Spleen (tissue), 11 donors: ENCODE measurements around the gene DNAJB6. TPM values are rescaled to one million over a fixed set of nuclear protein-coding genes. Genes with fewer than 3 reads are reported as not detected.

Source experiments
- DNase-seq: peaks from one replicate; pipeline ENCODE4 v3.0.0-alpha.2; 2020
- H3K27ac ChIP-seq, 8 donors: fragments of 200-600 bp; sonication (generic) in 7 of 8; 1 replicate in 4 of 8; 2 replicates in 4 of 8; pipeline versions ENCODE4 v1.5.0 to v1.8.0; 2016 to 2021; ENCODE audit warnings: inconsistent platforms in 4 of 8, mild to moderate bottlenecking in 4 of 8, moderate library complexity in 1 of 8
- H3K27me3 ChIP-seq, 7 donors: fragments of 200-600 bp; sonication (generic) in 6 of 7; replicated peaks in 1 of 7; 1 replicate in 4 of 7; 2 replicates in 3 of 7; pipeline versions ENCODE4 v1.5.0 to v1.8.0; 2016 to 2021; ENCODE audit warnings: inconsistent platforms in 3 of 7, mild to moderate bottlenecking in 1 of 7
- H3K36me3 ChIP-seq, 6 donors: fragments of 200-600 bp; sonication (generic) in 5 of 6; 1 replicate in 4 of 6; 2 replicates in 2 of 6; pipeline versions ENCODE4 v1.5.0 to v1.8.0; 2016 to 2021; ENCODE audit warnings: inconsistent platforms in 2 of 6
- H3K4me1 ChIP-seq, 6 donors: fragments of 200-600 bp; sonication (generic) in 5 of 6; 1 replicate in 3 of 6; 2 replicates in 3 of 6; pipeline versions ENCODE4 v1.5.0 to v1.8.0; 2016 to 2021; ENCODE audit warnings: inconsistent platforms in 3 of 6
- H3K4me3 ChIP-seq, 8 donors: fragments of 200-600 bp; sonication (generic) in 7 of 8; 1 replicate in 4 of 8; 2 replicates in 4 of 8; pipeline versions ENCODE4 v1.5.0 to v1.8.0; 2016 to 2021; ENCODE audit warnings: inconsistent platforms in 4 of 8, mild to moderate bottlenecking in 4 of 8, moderate library complexity in 2 of 8
- H3K9me3 ChIP-seq, 8 donors: fragments of 200-600 bp; sonication (generic) in 7 of 8; 1 replicate in 4 of 8; 2 replicates in 4 of 8; pipeline versions ENCODE4 v1.5.0 to v1.8.0; 2016 to 2021; ENCODE audit warnings: inconsistent platforms in 4 of 8
- POLR2A ChIP-seq, 3 donors: fragments of 450-650 bp; IDR thresholded peaks; one replicate each; pipeline ENCODE4 v1.5.1; 2017; ENCODE audit warnings: antibody characterized with exemption in 3 of 3, mild to moderate bottlenecking in 1 of 3
- POLR2AphosphoS5 ChIP-seq, 3 donors: sonication (generic); formaldehyde crosslinking; IDR thresholded peaks; one replicate each; pipeline ENCODE4 v1.5.1; 2017; ENCODE audit warnings: antibody characterized with exemption in 3 of 3
- WGBS, 5 donors: extraction: QIAGEN DNeasy Blood & Tissue Kit in 3 of 5; methylation state at CpG; one replicate each; pipeline versions ENCODE4 v1.1.5 to v1.1.7; 2013 to 2018; 5-methylcytosine and 5-hydroxymethylcytosine counted together
- intact Hi-C: fragments of 100-400 bp; cut with DNase I; formaldehyde crosslinking; loops from one replicate; pipeline ENCODE4 v1.15.0; 2023; ENCODE audit warnings: low total_unique reads
- polyA plus RNA-seq, 3 donors: library from polyadenylated mRNA; stranded (reverse); fragments of 200-250 nt; gene quantifications; one replicate each; pipeline ENCODE4 v1.2.1, GENCODE V29; 2013
- total RNA-seq, 7 donors: library from RNA; depleted of rRNA in 3 of 7; stranded (reverse); fragments of >200 nt in 3 of 7; fragmentation: NEBNext Ultra II Directional in 4 of 7; extraction: Animal tissue kit (Norgen Biotek cat#: 25700) in 4 of 7; gene quantifications; one replicate each; pipeline versions ENCODE4 v1.1.0 to v1.2.1, GENCODE V29; 2016 to 2021
- TF ChIP-seq, protein P1 (sequence below), 11 experiments: fragments of 200-600 bp in 7 of 11; fragments of 450-650 bp in 4 of 11; sonication (generic) in 4 of 11; IDR thresholded peaks in 8 of 11; conservative IDR thresholded peaks in 3 of 11; 1 replicate in 7 of 11; 2 replicates in 4 of 11; pipeline versions ENCODE4 v1.4.0 to v1.8.0; 2016 to 2021; ENCODE audit warnings: antibody characterized with exemption in 11 of 11, inconsistent platforms in 4 of 11, mild to moderate bottlenecking in 1 of 11
- donor health status: healthy with polysubstance abuse.
- donor health status: DM: no; HTN: no; CAD: no; lungs with moderate emphysema.
- donor health status: DM: no; HTN: no; CAD: no.
- donor health status: Bipolar disorder and iron deficiency.
- donor health status: healthy.
- donor health status: DM: no; HTN: no; CAD: no.
- donor health status: DM: yes; HTN: yes; CAD: no.

The DNAJB6 gene
- total and polyA plus RNA-seq, 10 donors = 37.7 to 115 (median 92.0) TPM

DNA sequence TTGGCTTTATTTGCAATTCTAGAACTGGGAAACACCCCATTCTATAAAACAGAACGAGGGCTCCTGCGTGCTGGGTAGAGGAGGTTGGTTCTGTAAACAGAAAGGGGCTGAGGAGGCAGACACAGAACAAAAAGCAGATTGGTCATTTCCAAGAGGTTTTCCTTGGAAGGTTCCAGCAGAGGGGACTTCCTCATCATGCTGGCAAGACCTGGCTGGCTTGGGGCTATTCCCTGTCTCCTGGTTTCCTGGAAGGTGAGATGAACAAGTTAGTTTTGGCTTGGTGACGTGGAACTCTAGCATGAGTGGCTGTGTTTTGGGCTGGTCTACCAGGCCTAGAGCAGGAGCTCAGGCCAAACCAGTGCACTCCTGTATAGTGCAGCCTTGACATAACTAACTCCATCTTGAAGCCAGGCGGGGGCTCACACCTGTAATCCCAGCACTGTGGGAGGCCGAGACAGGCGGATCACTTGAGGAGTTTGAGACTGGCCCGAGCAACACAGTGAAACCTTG is 26.1 kb upstream of the DNAJB6 start:
- Histone ChIP-seq H3K27me3 (no peaks in the 10 kb centered on the region), H3K9me3 (no peaks in the 10 kb centered on the region), H3K4me3 (no peak overlapping the region), H3K36me3 (no peaks in the 10 kb centered on the region), H3K27ac (no peak overlapping the region), H3K4me1 (no peaks in the 10 kb centered on the region)
- TF ChIP-seq POLR2A (IDR thresholded peaks at IDR 0.05) (no peak), POLR2AphosphoS5 (IDR thresholded peaks at IDR 0.05) (no peak)
- TF ChIP-seq, protein P1, sequence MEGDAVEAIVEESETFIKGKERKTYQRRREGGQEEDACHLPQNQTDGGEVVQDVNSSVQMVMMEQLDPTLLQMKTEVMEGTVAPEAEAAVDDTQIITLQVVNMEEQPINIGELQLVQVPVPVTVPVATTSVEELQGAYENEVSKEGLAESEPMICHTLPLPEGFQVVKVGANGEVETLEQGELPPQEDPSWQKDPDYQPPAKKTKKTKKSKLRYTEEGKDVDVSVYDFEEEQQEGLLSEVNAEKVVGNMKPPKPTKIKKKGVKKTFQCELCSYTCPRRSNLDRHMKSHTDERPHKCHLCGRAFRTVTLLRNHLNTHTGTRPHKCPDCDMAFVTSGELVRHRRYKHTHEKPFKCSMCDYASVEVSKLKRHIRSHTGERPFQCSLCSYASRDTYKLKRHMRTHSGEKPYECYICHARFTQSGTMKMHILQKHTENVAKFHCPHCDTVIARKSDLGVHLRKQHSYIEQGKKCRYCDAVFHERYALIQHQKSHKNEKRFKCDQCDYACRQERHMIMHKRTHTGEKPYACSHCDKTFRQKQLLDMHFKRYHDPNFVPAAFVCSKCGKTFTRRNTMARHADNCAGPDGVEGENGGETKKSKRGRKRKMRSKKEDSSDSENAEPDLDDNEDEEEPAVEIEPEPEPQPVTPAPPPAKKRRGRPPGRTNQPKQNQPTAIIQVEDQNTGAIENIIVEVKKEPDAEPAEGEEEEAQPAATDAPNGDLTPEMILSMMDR (IDR thresholded peaks at IDR 0.05 in 8 of 11, conservative IDR thresholded peaks at IDR 0.05 in 3 of 11) = no peak
- no peak for DNase-seq
- WGBS, 5 donors = 77 to 89% (median 86%) methylated on average over 7 of the region's 7 CpGs
- intact Hi-C loops = no loop called here

DNA sequence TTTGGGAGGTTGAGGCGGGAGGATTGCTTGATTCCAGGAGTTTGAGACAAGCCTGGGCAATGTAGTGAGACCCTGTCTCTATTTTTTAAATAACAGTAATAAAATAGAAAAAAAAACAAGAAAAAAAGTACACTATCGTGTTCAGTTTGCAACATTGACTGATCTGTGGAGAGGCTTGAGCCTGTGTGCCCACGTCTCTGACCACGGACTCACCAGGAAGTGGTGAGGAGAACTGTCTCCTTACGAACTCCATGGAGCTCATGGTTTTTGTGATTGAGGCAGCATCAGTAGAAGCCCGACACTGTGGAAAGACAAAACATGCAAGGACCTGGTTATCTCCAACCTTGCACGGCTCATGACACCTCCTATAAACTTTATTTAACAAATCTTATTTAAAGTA is 23.9 kb upstream of the DNAJB6 start:
- peaks cover 0 to 2% (median 0%) of the 10 kb centered on the region in 6 donors for H3K4me1 ChIP-seq
- no peaks in the 10 kb centered on the region for H3K9me3 ChIP-seq
- TF ChIP-seq POLR2A (IDR thresholded peaks at IDR 0.05) = no peak
- TF ChIP-seq, protein P1 (IDR thresholded peaks at IDR 0.05 in 8 of 11, conservative IDR thresholded peaks at IDR 0.05 in 3 of 11) = no peak
- no peak for TF ChIP-seq POLR2AphosphoS5 (IDR thresholded peaks at IDR 0.05)
- H3K27ac ChIP-seq = no peak overlapping the region
- DNase-seq = no peak
- no peaks in the 10 kb centered on the region for H3K36me3 ChIP-seq
- no peaks in the 10 kb centered on the region for H3K27me3 ChIP-seq
- WGBS, 5 donors = 55 to 66% (median 62%) methylated on average over 7 of the region's 7 CpGs
- no peak overlapping the region for H3K4me3 ChIP-seq
- intact Hi-C loops = no loop called here

DNA sequence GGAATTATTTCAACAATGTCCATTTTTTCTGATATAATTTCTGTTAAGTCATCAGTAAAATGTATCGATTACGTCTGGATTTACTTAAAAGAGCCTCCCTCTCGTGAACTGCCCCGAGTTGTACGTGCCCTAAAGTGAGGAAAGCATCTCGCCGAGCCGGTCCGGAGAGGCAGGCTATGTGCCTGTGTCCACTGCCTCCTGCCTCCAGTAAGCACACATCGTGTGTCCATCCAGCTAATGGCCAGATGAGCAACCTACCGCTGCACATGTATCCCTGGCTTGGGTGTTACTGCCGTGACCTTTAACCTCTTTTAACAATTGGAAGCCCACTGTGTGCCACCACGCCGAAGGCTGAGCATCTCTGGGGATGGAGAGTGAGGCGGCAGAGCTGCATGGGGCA is 23.2 kb upstream of the DNAJB6 start:
- TF ChIP-seq, protein P1 (IDR thresholded peaks at IDR 0.05 in 8 of 11, conservative IDR thresholded peaks at IDR 0.05 in 3 of 11) = no peak
- 92 to 97% (median 95%) methylated on average over 15 of the region's 15 CpGs for WGBS, 5 donors
- H3K36me3 ChIP-seq = no peaks in the 10 kb centered on the region
- no peak for DNase-seq
- intact Hi-C loops = no loop called here
- no peaks in the 10 kb centered on the region for H3K27me3 ChIP-seq
- no peak overlapping the region for H3K27ac ChIP-seq
- H3K4me3 ChIP-seq = no peak overlapping the region
- H3K9me3 ChIP-seq = no peaks in the 10 kb centered on the region
- peaks cover 0 to 9% (median 2%) of the 10 kb centered on the region in 6 donors for H3K4me1 ChIP-seq

DNA sequence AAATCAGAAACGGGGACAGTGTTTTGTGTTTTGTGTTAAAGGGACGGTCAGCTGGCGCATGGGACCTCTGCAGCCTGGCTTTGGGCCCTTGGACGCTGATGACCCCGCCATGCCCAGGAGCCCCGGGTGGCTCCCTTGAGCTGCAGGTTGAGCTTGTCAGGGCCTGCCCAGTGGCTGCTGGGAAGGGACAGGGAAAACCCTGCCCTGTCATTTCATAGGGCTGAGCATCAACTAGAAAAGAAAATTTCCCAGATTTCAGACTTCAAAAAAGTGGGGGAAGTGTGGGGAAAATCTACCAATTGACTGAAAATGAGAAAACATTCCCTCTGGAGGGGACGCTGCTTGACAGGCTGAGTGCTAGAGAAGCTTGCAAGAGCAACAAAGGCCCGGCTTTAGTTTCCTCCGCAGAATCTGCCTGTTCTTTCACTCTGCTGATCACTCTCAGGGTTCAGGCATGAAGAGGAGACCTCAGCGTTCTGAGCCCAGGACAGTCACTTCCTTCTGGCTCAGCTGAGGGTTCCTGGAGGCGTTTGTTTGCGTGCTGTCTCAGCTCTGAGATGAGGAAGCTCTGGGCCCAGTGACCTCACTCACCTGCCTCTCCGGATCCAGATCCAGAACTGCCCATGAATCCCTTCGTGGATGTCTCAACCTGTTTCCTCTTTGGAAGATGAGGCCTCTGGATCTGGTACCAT is 18.6 kb upstream of the DNAJB6 start:
- H3K9me3 ChIP-seq = no peaks in the 10 kb centered on the region
- H3K36me3 ChIP-seq = no peaks in the 10 kb centered on the region
- no peak overlapping the region for H3K4me3 ChIP-seq
- H3K27me3 ChIP-seq = no peaks in the 10 kb centered on the region
- H3K27ac ChIP-seq = peak overlapping the region in 6 of 8 donors; percentile 22 to 70 (median 48)
- TF ChIP-seq POLR2A (IDR thresholded peaks at IDR 0.05) (no peak), POLR2AphosphoS5 (IDR thresholded peaks at IDR 0.05) (peak in 2 of 3 donors; percentile 20 to 33)
- TF ChIP-seq, protein P1 (IDR thresholded peaks at IDR 0.05 in 8 of 11, conservative IDR thresholded peaks at IDR 0.05 in 3 of 11) = no peak
- WGBS, 5 donors = 42 to 58% (median 53%) methylated on average over 14 of the region's 14 CpGs
- peak; percentile 79 for DNase-seq
- intact Hi-C loops = no loop called here
- peaks cover 0 to 20% (median 2%) of the 10 kb centered on the region in 6 donors for H3K4me1 ChIP-seq
